Thyroid gland (tissue), 4 donors: ENCODE measurements around the gene DR1.

Source experiments
- POLR2A ChIP-seq, 2 donors: fragments of 450-650 bp; IDR thresholded peaks; one replicate each; pipeline ENCODE4 v1.6.1; 2017; ENCODE audit warnings: antibody characterized with exemption in 2 of 2, mild to moderate bottlenecking in 2 of 2, moderate library complexity in 1 of 2
- TF ChIP-seq, protein P1 (sequence below), 6 experiments: fragments of 200-600 bp in 3 of 6; fragments of 450-650 bp in 3 of 6; sonication (generic) in 3 of 6; IDR thresholded peaks; one replicate each; pipeline ENCODE4 v1.5.1; 2016 to 2019; ENCODE audit warnings: antibody characterized with exemption in 6 of 6, mild to moderate bottlenecking in 2 of 6, inconsistent platforms in 1 of 6, moderate library complexity in 1 of 6

- TF ChIP-seq, protein P1, sequence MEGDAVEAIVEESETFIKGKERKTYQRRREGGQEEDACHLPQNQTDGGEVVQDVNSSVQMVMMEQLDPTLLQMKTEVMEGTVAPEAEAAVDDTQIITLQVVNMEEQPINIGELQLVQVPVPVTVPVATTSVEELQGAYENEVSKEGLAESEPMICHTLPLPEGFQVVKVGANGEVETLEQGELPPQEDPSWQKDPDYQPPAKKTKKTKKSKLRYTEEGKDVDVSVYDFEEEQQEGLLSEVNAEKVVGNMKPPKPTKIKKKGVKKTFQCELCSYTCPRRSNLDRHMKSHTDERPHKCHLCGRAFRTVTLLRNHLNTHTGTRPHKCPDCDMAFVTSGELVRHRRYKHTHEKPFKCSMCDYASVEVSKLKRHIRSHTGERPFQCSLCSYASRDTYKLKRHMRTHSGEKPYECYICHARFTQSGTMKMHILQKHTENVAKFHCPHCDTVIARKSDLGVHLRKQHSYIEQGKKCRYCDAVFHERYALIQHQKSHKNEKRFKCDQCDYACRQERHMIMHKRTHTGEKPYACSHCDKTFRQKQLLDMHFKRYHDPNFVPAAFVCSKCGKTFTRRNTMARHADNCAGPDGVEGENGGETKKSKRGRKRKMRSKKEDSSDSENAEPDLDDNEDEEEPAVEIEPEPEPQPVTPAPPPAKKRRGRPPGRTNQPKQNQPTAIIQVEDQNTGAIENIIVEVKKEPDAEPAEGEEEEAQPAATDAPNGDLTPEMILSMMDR (IDR thresholded peaks at IDR 0.05) = no peak
- no peak for TF ChIP-seq POLR2A (IDR thresholded peaks at IDR 0.05)
Measured at GRCh38 chr1:93369734-93370133, 24.0 kb downstream of the DR1 start.
